IPS-NIHi11 (cell line): Measurements from ENCODE around the gene TNS1.
"Not testable (repeated sequence)": the region's sequence is repeated elsewhere in the genome, so short reads cannot be mapped to it uniquely, and the experiment has no call there.

Source experiments
- DNase-seq: peaks from one replicate; pipeline ENCODE4 v3.0.0; 2012; ENCODE audit warnings: mixed read lengths, low spot score

The TNS1 gene

GRCh38 chr2:218029366-218030360 is 26.9 kb upstream of the TNS1 start:
- DNase-seq, result peak; percentile 2

DNA sequence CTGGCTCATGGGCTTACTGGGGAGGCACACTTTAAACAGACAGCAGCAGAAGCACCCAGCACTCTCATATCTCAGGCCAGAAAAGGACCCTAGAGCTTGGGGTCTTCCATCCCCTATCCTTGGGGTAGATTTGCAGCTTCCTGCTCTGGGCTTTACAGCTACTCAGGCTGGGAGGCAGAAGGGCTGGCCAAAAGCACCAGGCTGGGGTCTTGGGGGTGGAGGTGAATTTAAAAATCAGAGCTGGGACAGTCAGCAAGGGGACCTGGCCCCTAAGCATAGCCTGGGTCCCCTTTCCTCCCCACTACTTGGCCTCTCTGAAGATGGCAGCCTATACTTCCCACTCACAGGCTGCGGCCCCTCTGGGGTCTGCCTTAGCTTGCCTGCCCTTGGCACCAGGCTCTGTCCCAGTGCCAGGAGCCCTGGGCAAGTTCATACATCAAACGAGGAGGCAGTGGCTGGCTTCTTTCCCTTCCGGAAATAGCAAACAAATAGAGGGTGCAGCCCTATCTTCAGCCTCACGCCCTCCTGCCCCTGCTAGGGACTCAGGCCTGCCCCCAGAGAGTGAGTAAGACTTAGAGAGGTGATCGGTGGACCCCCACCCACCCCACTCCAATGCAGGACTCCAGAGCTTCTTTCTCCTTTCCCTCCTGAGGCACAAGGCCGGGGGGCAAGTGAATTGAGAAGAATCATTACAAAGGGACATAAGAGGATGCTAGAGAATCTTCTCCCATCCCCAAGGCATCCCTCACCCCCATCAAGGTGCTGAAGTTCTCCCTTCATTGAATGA is 26.0 kb upstream of the TNS1 start:
- DNase-seq, result peak; percentile 1

- peak; percentile 3 for DNase-seq
These were observed 25.3 kb upstream of the TNS1 start for GRCh38 chr2:218028189-218028495.

GRCh38 chr2:218027426-218028188 is 24.8 kb upstream of the TNS1 start:
- DNase-seq, result peak; percentile 3

DNA sequence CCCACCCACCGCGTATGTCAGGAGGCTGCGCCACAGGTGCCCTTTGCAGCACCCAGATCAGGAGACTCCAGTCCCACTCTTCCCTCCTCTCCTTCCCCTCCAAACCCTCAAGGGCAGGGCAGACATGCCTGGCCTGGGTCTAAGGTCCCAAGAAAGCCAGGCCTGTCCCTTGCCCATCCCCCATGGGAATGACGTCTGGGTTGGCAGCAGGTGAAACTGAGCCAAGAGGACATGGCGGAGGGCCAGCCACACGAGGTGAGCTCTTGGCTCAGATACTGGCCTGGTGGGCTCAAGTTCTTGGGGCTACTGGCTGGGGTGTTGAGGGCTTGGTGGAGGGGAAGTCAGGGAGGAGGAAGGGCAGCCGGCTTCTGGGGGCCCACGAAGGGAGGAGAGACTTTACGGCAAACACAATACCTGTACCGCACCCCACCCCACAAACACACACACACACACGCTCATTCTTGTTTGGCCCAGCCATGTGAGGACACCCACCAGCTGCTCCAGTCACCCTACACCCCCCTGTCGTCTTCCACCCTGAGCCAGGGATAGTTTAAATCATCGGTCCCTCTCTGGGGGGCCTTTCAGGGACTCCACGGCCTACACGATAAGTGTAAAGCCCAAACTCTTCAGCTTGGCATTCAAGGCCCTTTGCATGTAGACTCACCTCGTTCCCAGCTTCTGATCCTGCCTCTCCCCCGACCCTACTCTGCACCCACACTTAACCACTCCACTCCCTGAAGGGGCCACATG is 24.1 kb upstream of the TNS1 start:
- DNase-seq, result peak; percentile 7

DNA sequence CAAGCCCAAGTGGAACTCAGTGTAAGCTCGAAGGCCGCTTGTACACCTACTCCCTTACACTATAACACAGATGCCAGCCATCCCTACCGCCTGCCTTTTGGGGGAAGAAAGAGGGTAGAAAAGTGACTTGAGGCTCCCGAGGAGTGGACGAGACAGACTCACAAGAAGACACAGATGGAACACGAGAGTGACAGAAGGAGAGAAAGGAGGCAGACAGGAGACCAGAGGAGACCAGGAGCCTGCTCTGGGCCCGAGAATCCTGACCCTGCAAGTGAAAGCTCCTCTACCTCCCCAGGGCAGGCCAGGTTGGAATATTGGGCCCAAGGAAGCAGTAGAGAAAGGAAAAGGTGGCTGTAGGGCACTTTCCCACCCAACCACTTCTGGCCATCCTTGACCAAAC is 23.4 kb upstream of the TNS1 start:
- no peak for DNase-seq

DNA sequence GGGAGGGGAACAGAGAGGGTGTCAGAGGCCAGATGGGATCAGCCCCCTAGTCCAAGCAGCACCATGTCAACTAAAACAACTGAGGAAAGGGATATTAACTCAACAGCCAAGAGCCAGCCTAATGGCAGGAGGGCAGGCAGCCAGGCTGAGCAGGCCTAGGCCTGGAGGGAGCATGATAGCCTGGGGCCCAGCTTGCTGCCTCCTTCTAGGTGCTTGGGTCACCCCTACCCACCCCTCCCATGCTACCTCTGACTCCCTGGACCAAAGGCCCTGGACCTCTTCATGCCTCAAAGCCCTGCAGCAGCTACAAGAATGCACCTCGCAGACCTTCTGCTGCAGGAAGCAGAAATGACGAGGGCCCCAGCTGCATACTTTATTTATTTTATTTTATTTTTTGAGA is 22.1 kb upstream of the TNS1 start:
- DNase-seq, result no peak

DNA sequence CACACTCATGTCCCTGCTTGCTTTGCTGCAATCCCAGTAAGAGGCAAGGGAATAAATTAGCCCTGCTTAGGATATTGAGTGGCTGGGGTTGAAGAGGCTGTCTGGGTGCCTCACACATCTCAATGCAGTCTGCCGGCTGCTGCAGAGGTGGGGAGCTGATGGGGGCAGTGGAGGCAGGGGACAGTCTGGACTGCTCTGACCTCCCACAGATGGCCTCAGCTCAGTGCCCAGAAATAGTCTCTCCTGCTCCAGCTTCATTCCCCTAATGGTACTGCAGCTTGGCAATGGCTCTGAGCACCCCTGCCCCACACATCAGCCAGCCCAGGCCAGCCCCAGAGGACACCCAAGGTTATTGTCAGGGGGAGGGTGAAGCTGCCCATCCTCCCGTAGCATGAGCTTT is 21.5 kb upstream of the TNS1 start:
- DNase-seq, result no peak

- DNase-seq, result no peak
These were observed 20.8 kb upstream of the TNS1 start for GRCh38 chr2:218023636-218024035.

DNA sequence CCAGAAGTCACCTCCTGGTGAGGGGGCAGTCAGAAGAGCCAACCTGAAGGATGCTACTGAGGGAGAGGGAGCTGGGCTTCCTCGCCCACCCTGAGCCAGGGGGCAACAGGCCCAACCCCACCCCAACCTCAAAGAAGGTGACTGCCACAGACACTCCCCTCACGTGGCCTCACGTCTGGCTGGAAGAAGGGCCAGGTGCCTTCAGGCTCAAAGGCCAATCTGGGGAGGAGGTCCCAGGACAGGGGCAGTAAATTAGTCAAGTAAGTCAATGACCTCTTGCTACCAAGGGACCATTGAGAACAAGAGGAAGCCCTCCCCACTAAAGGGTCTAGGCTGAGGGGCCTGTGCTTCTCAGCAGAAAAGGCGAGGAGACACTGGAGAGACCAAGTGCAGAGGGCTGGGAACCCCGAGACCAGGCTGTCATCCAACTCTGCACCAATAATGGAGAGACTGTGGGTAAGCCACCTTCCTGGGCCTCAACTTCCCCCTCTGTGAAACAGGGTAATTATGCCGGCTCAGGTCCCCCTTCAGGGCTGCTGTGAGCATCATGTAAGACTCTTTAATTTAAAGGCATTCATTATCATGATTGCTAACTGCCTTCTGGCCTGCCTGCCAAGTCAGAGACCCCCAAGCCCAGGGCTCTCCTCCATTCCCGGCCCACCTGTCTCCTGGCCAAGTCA is 20.2 kb upstream of the TNS1 start:
- no peak for DNase-seq

DNA sequence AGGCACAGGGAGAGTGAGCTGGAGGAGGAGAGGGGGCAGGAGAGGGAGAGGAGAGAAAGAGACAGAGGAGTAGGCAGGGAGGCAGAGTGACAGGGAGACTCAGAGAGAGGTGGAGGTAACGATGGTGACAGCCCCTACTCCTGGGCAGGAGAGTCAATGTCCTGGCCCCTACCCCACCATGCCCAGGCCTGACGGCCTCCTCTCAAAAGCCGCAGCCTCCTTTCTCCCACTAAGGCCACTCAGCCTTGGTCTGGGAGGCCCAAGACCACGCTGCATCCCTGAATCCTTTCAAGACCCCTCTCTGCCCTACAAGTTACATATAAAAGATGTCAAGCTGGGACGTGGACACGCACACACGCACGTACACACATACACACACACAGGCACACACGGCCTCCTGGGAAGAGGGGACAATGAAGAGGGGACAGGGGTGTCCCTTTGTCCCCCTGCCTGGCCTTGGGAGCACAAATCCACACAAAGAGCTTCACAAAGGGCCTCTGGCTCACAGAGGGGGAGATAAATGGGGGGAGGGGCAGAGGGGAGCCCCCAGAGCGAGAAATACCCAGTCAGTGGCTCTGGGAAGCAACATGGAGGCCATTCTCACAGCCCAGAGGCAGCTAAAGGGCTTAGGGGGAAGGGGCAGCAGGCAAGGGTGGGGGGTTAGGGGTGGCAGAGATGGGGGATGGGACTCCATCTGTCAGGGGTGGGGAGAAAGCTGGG is 19.5 kb upstream of the TNS1 start:
- DNase-seq, result no peak

GRCh38 chr2:218021536-218022071 is 18.8 kb upstream of the TNS1 start:
- DNase-seq, result no peak

DNA sequence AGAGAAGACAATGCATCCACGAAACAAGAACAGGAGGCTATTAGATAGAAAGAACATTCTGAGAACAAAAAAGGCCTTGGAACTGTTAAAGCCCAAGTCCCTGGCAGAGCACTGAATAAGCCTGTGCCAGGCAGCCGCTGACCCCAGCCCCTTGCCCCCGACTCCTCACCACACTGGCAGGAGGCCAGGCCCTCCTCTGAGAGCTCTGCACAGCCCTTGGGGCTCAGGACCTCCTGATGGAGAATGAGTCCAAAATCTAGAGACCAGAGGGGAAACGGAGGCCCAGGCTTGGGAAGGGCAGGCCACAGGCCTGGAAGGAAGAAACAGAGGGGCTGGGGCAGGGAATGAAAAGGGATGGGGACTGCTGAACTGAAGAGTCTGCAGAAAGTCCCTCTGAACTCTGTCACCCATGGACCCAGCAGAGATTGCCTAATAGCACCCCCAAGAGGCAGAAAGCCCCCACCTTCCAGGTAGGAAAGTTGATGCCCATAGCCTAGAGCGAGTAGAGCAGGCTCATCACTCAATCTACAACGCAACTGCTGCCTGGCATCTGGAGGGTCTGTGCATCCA is 18.3 kb upstream of the TNS1 start:
- DNase-seq, result no peak

DNA sequence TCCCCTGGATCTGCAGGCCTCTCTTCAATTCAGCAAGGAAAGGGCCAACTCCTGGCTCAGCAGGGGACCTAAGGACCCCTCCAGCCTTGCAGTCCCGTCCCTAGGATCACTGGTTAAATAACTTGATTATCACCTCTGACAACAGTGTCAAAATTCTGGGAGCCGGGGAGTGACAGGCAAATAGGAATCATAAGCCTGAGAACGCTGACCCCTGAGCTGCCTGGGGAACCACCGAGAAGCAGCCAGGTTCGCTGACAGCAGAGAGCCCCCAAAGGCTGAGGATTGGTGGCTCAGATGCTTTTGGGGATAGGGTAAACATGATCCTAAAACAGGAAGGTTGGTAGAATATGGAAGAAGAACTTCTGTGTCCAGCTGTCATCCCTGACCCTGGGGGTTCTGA is 17.5 kb upstream of the TNS1 start:
- no peak for DNase-seq

GRCh38 chr2:218019411-218020060 is 16.7 kb upstream of the TNS1 start:
- no peak for DNase-seq

GRCh38 chr2:218018842-218019125 is 16.0 kb upstream of the TNS1 start:
- not testable (repeated sequence) for DNase-seq

DNA sequence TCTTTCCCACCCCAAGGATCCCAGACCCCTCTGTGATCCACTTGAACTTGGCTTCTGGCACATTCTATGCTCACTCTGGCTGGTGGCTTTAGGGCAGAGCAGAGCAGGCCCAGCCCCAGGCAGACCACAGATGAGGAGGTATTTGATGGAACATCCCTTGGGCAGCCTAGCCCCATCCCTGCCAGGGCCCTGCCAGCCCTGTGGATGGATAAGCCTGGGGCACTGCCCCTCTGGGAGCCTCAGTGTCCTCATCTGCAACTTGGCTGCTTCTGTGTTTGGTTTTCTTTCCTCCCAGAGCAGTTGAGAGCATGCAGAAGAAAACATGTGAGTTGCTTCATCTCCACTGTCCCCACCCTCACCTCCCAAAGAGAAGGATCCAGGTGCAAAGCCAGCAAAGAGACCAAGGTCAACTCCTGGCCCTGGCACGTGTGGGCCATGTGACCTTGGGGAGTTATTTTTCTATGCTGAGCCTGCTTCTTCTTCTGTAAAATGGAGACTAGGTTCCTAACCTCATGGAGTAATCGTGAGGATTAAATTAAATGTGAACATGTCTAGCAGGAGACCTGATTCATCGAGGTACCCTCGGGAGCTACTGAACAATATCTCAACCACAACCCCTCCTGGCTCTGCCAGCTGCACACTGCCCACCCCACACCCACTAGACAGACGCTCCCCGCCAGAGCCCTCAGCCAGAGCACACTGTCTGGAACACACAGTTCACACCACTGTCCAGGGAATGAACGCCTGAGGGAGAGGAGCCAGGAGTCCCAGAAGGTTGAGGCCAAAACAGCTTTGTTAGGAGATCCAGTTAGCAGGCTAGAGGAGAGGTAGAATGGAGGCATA is 14.6 kb upstream of the TNS1 start:
- DNase-seq, result no peak

GRCh38 chr2:218016810-218017209 is 14.0 kb upstream of the TNS1 start:
- no peak for DNase-seq
